Measurements from ENCODE around the gene SCUBE2.

Gene SCUBE2

GRCh38 chr11:8997451-8997850 lies 93.9 kb downstream of the SCUBE2 start:
- Histone ChIP-seq H3K27ac (ENCODE audit: low read length, poor library complexity, severe bottlenecking) (no peak overlapping the region), H2AFZ (ENCODE audit: low read depth, low read length) (no peak overlapping the region), H3K27me3 (ENCODE audit: control insufficient read depth in 1 of 2, insufficient read depth in 1 of 2, low read length in 2 of 2) (no peaks in the 10 kb centered on the region), H3K79me1 (replicated peaks; ENCODE audit: low read length, poor library complexity, severe bottlenecking) (no peaks in the 10 kb centered on the region), H4K8ac (ENCODE audit: low read length) (no peak overlapping the region), H3K23ac (ENCODE audit: low read length in 2 of 2) (no peak overlapping the region), H3K14ac (ENCODE audit: low read length in 2 of 2) (no peak overlapping the region), H2BK15ac (ENCODE audit: low read depth, poor library complexity, severe bottlenecking) (no peak overlapping the region), H2BK12ac (ENCODE audit: low read length in 2 of 2) (no peak overlapping the region), H3K4me1 (ENCODE audit: control insufficient read depth, insufficient read depth, low read depth, low read length) (peaks cover 2% of the 10 kb centered on the region), H3K4me2 (ENCODE audit: low read length, poor library complexity, severe bottlenecking) (no peak overlapping the region), H2BK5ac (ENCODE audit: low read depth, low read length, poor library complexity, severe bottlenecking) (no peak overlapping the region), H3K4me3 (ENCODE audit: insufficient read depth in 1 of 2, low read depth in 1 of 2, low read length in 2 of 2) (no peak overlapping the region), H3K18ac (ENCODE audit: low read depth in 1 of 2, low read length in 2 of 2) (no peak overlapping the region), H3K9ac (ENCODE audit: low read length) (no peak overlapping the region), H4K91ac (ENCODE audit: low read length) (no peak overlapping the region), H2BK120ac (ENCODE audit: low read depth, low read length) (no peak overlapping the region), H2AK5ac (ENCODE audit: low read length, severe bottlenecking) (no peak overlapping the region), H3K36me3 (ENCODE audit: control insufficient read depth in 1 of 2, insufficient read depth in 2 of 2, low read depth in 1 of 2, low read length in 2 of 2) (no peaks in the 10 kb centered on the region), H3K9me3 (ENCODE audit: control insufficient read depth, low read length) (no peaks in the 10 kb centered on the region), H3K4ac (ENCODE audit: low read depth in 1 of 2, low read length in 2 of 2) (no peak overlapping the region)
- DNase-seq, result no peak
- 85% methylated on average over 2 of the region's 3 CpGs for WGBS

DNA sequence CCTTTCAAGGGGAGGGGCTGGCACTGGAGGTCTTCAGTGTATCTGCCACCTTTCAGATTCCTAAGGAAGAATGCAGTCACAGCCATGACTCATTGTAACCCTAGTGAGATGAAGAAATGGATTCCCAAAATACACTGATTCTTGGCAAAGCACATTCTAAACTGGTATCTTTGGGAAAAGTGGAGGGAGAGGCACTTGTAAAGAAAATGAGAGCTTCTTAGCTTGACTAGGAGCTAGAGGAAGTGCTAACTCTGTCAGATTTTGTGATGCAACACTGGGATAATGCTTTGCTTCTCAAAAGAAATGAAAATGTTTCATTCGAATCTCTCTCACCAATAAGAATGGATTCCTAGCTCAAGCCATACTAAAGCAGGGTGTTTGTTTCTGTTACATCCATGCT lies 101.9 kb downstream of the SCUBE2 start:
- Histone ChIP-seq H2BK15ac (ENCODE audit: low read depth, poor library complexity, severe bottlenecking) (no peak overlapping the region), H4K8ac (ENCODE audit: low read length) (no peak overlapping the region), H3K27me3 (ENCODE audit: control insufficient read depth in 1 of 2, insufficient read depth in 1 of 2, low read length in 2 of 2) (no peaks in the 10 kb centered on the region), H3K36me3 (ENCODE audit: control insufficient read depth in 1 of 2, insufficient read depth in 2 of 2, low read depth in 1 of 2, low read length in 2 of 2) (no peaks in the 10 kb centered on the region), H2AK5ac (ENCODE audit: low read length, severe bottlenecking) (no peak overlapping the region), H3K9ac (ENCODE audit: low read length) (peak overlapping the region; percentile 45), H3K4me1 (ENCODE audit: control insufficient read depth, insufficient read depth, low read depth, low read length) (no peaks in the 10 kb centered on the region), H2BK120ac (ENCODE audit: low read depth, low read length) (no peak overlapping the region), H3K18ac (ENCODE audit: low read depth in 1 of 2, low read length in 2 of 2) (no peak overlapping the region), H2BK5ac (ENCODE audit: low read depth, low read length, poor library complexity, severe bottlenecking) (no peak overlapping the region), H3K79me1 (replicated peaks; ENCODE audit: low read length, poor library complexity, severe bottlenecking) (no peaks in the 10 kb centered on the region), H3K14ac (ENCODE audit: low read length in 2 of 2) (no peak overlapping the region), H3K4me3 (ENCODE audit: insufficient read depth in 1 of 2, low read depth in 1 of 2, low read length in 2 of 2) (no peak overlapping the region), H4K91ac (ENCODE audit: low read length) (no peak overlapping the region), H3K4ac (ENCODE audit: low read depth in 1 of 2, low read length in 2 of 2) (no peak overlapping the region), H3K23ac (ENCODE audit: low read length in 2 of 2) (no peak overlapping the region), H2AFZ (ENCODE audit: low read depth, low read length) (no peak overlapping the region), H2BK12ac (ENCODE audit: low read length in 2 of 2) (no peak overlapping the region), H3K4me2 (ENCODE audit: low read length, poor library complexity, severe bottlenecking) (no peak overlapping the region), H3K9me3 (ENCODE audit: control insufficient read depth, low read length) (no peaks in the 10 kb centered on the region), H3K27ac (ENCODE audit: low read length, poor library complexity, severe bottlenecking) (no peak overlapping the region)
- no CpG with 5 or more reads among the region's 1 CpG for WGBS
- peak; percentile 29 for DNase-seq

- no peak overlapping the region for H2AFZ ChIP-seq (ENCODE audit: low read depth, low read length)
- no peak overlapping the region for H3K18ac ChIP-seq (ENCODE audit: low read depth in 1 of 2, low read length in 2 of 2)
- no peak overlapping the region for H3K27ac ChIP-seq (ENCODE audit: low read length, poor library complexity, severe bottlenecking)
- no peaks in the 10 kb centered on the region for H3K27me3 ChIP-seq (ENCODE audit: control insufficient read depth in 1 of 2, insufficient read depth in 1 of 2, low read length in 2 of 2)
- 92% methylated on average over 2 of the region's 3 CpGs for WGBS
- H2BK15ac ChIP-seq (ENCODE audit: low read depth, poor library complexity, severe bottlenecking), result no peak overlapping the region
- H2BK5ac ChIP-seq (ENCODE audit: low read depth, low read length, poor library complexity, severe bottlenecking), result no peak overlapping the region
- H3K79me1 ChIP-seq (replicated peaks; ENCODE audit: low read length, poor library complexity, severe bottlenecking), result no peaks in the 10 kb centered on the region
- H2AK5ac ChIP-seq (ENCODE audit: low read length, severe bottlenecking), result no peak overlapping the region
- no peak overlapping the region for H3K14ac ChIP-seq (ENCODE audit: low read length in 2 of 2)
- no peaks in the 10 kb centered on the region for H3K4me1 ChIP-seq (ENCODE audit: control insufficient read depth, insufficient read depth, low read depth, low read length)
- no peak overlapping the region for H3K4ac ChIP-seq (ENCODE audit: low read depth in 1 of 2, low read length in 2 of 2)
- no peak overlapping the region for H3K4me2 ChIP-seq (ENCODE audit: low read length, poor library complexity, severe bottlenecking)
- no peak overlapping the region for H4K91ac ChIP-seq (ENCODE audit: low read length)
- H4K8ac ChIP-seq (ENCODE audit: low read length), result no peak overlapping the region
- no peak overlapping the region for H3K23ac ChIP-seq (ENCODE audit: low read length in 2 of 2)
- DNase-seq, result peak; percentile 27
- H2BK12ac ChIP-seq (ENCODE audit: low read length in 2 of 2), result no peak overlapping the region
- no peaks in the 10 kb centered on the region for H3K9me3 ChIP-seq (ENCODE audit: control insufficient read depth, low read length)
- H3K9ac ChIP-seq (ENCODE audit: low read length), result no peak overlapping the region
- H2BK120ac ChIP-seq (ENCODE audit: low read depth, low read length), result no peak overlapping the region
- peaks cover 0 to 4% of the 10 kb centered on the region in 2 experiments for H3K36me3 ChIP-seq (ENCODE audit: control insufficient read depth in 1 of 2, insufficient read depth in 2 of 2, low read depth in 1 of 2, low read length in 2 of 2)
- no peak overlapping the region for H3K4me3 ChIP-seq (ENCODE audit: insufficient read depth in 1 of 2, low read depth in 1 of 2, low read length in 2 of 2)
Measured at GRCh38 chr11:8988329-8989234, 102.8 kb downstream of the SCUBE2 start.

GRCh38 chr11:8987446-8987845 lies 104.0 kb downstream of the SCUBE2 start:
- Histone ChIP-seq H3K27ac (ENCODE audit: low read length, poor library complexity, severe bottlenecking) (no peak overlapping the region), H3K4me1 (ENCODE audit: control insufficient read depth, insufficient read depth, low read depth, low read length) (no peaks in the 10 kb centered on the region), H3K79me1 (replicated peaks; ENCODE audit: low read length, poor library complexity, severe bottlenecking) (no peaks in the 10 kb centered on the region), H3K4me2 (ENCODE audit: low read length, poor library complexity, severe bottlenecking) (no peak overlapping the region), H3K4ac (ENCODE audit: low read depth in 1 of 2, low read length in 2 of 2) (no peak overlapping the region), H4K91ac (ENCODE audit: low read length) (no peak overlapping the region), H3K23ac (ENCODE audit: low read length in 2 of 2) (no peak overlapping the region), H4K8ac (ENCODE audit: low read length) (no peak overlapping the region), H3K36me3 (ENCODE audit: control insufficient read depth in 1 of 2, insufficient read depth in 2 of 2, low read depth in 1 of 2, low read length in 2 of 2) (peaks cover 0 to 11% of the 10 kb centered on the region in 2 experiments), H3K9me3 (ENCODE audit: control insufficient read depth, low read length) (no peaks in the 10 kb centered on the region), H3K4me3 (ENCODE audit: insufficient read depth in 1 of 2, low read depth in 1 of 2, low read length in 2 of 2) (no peak overlapping the region), H2BK15ac (ENCODE audit: low read depth, poor library complexity, severe bottlenecking) (no peak overlapping the region), H2BK5ac (ENCODE audit: low read depth, low read length, poor library complexity, severe bottlenecking) (no peak overlapping the region), H2AFZ (ENCODE audit: low read depth, low read length) (no peak overlapping the region), H2BK12ac (ENCODE audit: low read length in 2 of 2) (no peak overlapping the region), H3K9ac (ENCODE audit: low read length) (no peak overlapping the region), H2BK120ac (ENCODE audit: low read depth, low read length) (no peak overlapping the region), H3K27me3 (ENCODE audit: control insufficient read depth in 1 of 2, insufficient read depth in 1 of 2, low read length in 2 of 2) (no peaks in the 10 kb centered on the region), H3K14ac (ENCODE audit: low read length in 2 of 2) (no peak overlapping the region), H2AK5ac (ENCODE audit: low read length, severe bottlenecking) (no peak overlapping the region), H3K18ac (ENCODE audit: low read depth in 1 of 2, low read length in 2 of 2) (no peak overlapping the region)
- WGBS, result 97% methylated on average over 2 of the region's 2 CpGs
- DNase-seq, result no peak

All from mesenchymal stem cell (in vitro differentiated cells and primary cell).